ENCODE results near the gene PAM.

Gene PAM

DNA sequence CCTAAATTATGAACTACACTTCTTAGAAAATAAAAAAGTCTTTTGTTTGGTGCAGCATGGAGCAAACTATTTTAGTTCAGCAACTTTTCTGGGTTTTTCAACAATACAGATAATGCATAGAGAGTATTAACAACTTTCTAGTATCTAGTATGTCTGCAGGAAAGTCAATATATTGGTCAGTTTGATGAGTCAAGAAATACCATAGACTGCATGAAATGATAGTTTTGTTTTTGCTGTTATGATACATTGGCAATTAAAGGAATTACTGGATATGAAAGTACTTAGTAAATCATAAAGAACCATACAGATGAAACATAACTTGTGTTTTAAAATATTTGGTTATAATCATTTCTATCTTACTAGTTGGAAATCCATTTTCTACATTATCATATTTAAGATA lies 191.3 kb downstream of the PAM start:
- Histone ChIP-seq H3K4me3 (ENCODE audit: low read length) (no peak overlapping the region), H2AFZ (ENCODE audit: low read depth, low read length) (no peak overlapping the region), H3K9me3 (ENCODE audit: low read length) (no peaks in the 10 kb centered on the region), H3K4me1 (ENCODE audit: insufficient read depth, low read length) (no peaks in the 10 kb centered on the region), H3K36me3 (ENCODE audit: insufficient read depth, low read length) (peaks cover 27% of the 10 kb centered on the region), H3K27me3 (ENCODE audit: insufficient read depth, low read length) (no peaks in the 10 kb centered on the region)

- H3K36me3 ChIP-seq (ENCODE audit: insufficient read depth, low read length): peaks cover 33% of the 10 kb centered on the region
- H3K4me1 ChIP-seq (ENCODE audit: insufficient read depth, low read length): no peaks in the 10 kb centered on the region
Observed at GRCh38 chr5:102946971-102947370, 191.9 kb downstream of the PAM start.

GRCh38 chr5:102955488-102955887 lies 200.4 kb downstream of the PAM start:
- no peaks in the 10 kb centered on the region for H3K27me3 ChIP-seq (ENCODE audit: insufficient read depth, low read length)
- H3K4me1 ChIP-seq (ENCODE audit: insufficient read depth, low read length): peaks cover 15% of the 10 kb centered on the region
- no peak overlapping the region for H2AFZ ChIP-seq (ENCODE audit: low read depth, low read length)
- no peak overlapping the region for H3K4me3 ChIP-seq (ENCODE audit: low read length)
- peaks cover 22% of the 10 kb centered on the region for H3K36me3 ChIP-seq (ENCODE audit: insufficient read depth, low read length)
- no peaks in the 10 kb centered on the region for H3K9me3 ChIP-seq (ENCODE audit: low read length)

More at GRCh38 chr5:102946971-102947370, 191.9 kb downstream of the PAM start:
- no peaks in the 10 kb centered on the region for H3K9me3 ChIP-seq (ENCODE audit: low read length)
- H3K4me3 ChIP-seq (ENCODE audit: low read length): no peak overlapping the region
- no peak overlapping the region for H2AFZ ChIP-seq (ENCODE audit: low read depth, low read length)
- no peaks in the 10 kb centered on the region for H3K27me3 ChIP-seq (ENCODE audit: insufficient read depth, low read length)

DNA sequence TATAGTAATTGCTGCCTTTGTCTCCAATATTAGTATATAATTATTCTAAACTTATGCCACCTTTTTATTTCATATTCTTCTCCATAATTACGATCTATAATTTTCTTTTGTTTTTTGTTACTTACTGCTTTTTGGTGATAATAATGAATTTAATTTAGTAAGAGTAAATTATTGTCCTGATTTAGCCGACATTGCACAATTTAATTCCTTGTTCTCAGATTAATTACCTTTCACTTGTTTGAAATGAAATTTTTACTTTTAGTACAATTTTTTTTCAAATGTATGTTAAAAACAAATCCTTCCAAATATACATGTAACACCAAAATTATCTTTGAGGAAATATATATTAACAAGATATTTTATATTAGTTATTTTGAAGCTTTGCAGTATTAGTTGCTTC lies 201.5 kb downstream of the PAM start:
- Histone ChIP-seq H3K4me3 (ENCODE audit: low read length) (no peak overlapping the region), H3K36me3 (ENCODE audit: insufficient read depth, low read length) (peaks cover 16% of the 10 kb centered on the region), H3K27me3 (ENCODE audit: insufficient read depth, low read length) (no peaks in the 10 kb centered on the region), H2AFZ (ENCODE audit: low read depth, low read length) (no peak overlapping the region), H3K9me3 (ENCODE audit: low read length) (no peaks in the 10 kb centered on the region), H3K4me1 (ENCODE audit: insufficient read depth, low read length) (peaks cover 15% of the 10 kb centered on the region)

DNA sequence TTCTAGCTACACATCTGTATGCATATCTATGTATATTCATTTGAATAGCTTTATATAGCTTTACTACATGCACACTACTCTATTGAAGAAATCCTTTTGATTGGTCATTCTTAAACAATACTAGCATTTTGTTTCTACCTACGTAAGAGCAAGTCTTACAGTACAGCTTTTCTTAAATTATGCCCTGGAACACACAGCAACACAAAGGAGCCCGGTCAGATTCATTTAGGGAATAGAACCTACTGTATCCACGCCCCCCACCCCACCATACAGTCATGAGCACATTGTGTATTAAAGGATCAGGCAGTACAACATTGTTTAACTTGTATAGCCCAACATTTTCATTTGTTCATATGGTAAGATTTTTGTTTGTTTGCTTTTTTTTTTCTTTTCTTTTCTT lies 202.0 kb downstream of the PAM start:
- peaks cover 11% of the 10 kb centered on the region for H3K36me3 ChIP-seq (ENCODE audit: insufficient read depth, low read length)
- H3K9me3 ChIP-seq (ENCODE audit: low read length): no peaks in the 10 kb centered on the region
- no peaks in the 10 kb centered on the region for H3K27me3 ChIP-seq (ENCODE audit: insufficient read depth, low read length)
- H2AFZ ChIP-seq (ENCODE audit: low read depth, low read length): no peak overlapping the region
- H3K4me1 ChIP-seq (ENCODE audit: insufficient read depth, low read length): peaks cover 15% of the 10 kb centered on the region
- no peak overlapping the region for H3K4me3 ChIP-seq (ENCODE audit: low read length)

GRCh38 chr5:102958481-102959011 lies 203.4 kb downstream of the PAM start:
- Histone ChIP-seq H2AFZ (ENCODE audit: low read depth, low read length) (no peak overlapping the region), H3K4me3 (ENCODE audit: low read length) (no peak overlapping the region), H3K9me3 (ENCODE audit: low read length) (no peaks in the 10 kb centered on the region), H3K36me3 (ENCODE audit: insufficient read depth, low read length) (peaks cover 4% of the 10 kb centered on the region), H3K4me1 (ENCODE audit: insufficient read depth, low read length) (peaks cover 15% of the 10 kb centered on the region), H3K27me3 (ENCODE audit: insufficient read depth, low read length) (no peaks in the 10 kb centered on the region)

DNA sequence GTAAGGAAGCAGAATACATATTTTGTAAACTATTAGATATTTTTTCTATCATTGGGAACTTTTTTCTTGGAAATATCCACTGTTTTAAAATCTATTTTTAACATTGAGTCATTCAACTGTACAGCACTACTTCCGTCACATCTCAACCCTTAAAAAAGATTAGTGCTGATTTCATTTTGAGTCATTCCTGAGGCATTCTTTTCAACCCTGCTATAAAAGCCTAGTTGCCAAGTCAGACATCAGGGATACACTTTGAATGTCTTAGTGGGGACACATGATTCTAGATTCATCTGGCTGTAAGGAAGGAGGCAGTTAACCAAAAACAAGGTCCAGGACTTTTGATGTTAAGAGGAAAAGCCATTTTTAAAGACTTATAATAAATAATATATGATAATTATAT lies 203.9 kb downstream of the PAM start:
- peaks cover 4% of the 10 kb centered on the region for H3K36me3 ChIP-seq (ENCODE audit: insufficient read depth, low read length)
- H3K4me1 ChIP-seq (ENCODE audit: insufficient read depth, low read length): peaks cover 15% of the 10 kb centered on the region
- H2AFZ ChIP-seq (ENCODE audit: low read depth, low read length): no peak overlapping the region
- no peaks in the 10 kb centered on the region for H3K9me3 ChIP-seq (ENCODE audit: low read length)
- no peak overlapping the region for H3K4me3 ChIP-seq (ENCODE audit: low read length)
- no peaks in the 10 kb centered on the region for H3K27me3 ChIP-seq (ENCODE audit: insufficient read depth, low read length)

- Histone ChIP-seq H2AFZ (ENCODE audit: low read depth, low read length) (no peak overlapping the region), H3K9me3 (ENCODE audit: low read length) (no peaks in the 10 kb centered on the region), H3K27me3 (ENCODE audit: insufficient read depth, low read length) (no peaks in the 10 kb centered on the region), H3K4me1 (ENCODE audit: insufficient read depth, low read length) (peaks cover 15% of the 10 kb centered on the region), H3K36me3 (ENCODE audit: insufficient read depth, low read length) (peaks cover 4% of the 10 kb centered on the region), H3K4me3 (ENCODE audit: low read length) (no peak overlapping the region)
Observed at GRCh38 chr5:102961671-102962070, 206.6 kb downstream of the PAM start.

DNA sequence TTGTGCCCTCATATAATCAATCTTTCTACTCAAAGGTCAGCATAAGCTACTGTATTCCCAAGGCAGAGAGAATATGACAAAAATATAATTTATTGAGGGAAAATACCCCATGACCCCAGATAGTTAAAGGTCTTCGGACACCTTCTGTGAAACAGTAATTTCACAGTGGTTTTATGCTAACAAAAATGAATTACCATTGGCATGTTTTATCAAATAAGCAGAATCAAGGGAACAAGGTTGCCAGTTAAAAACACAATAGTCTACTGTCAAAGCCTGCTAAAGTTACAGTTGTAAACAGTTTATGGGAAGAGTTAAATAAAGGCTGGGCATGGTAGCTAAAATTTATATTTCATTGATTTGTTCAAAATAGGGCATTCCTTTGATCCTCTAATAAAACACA lies 210.5 kb downstream of the PAM start:
- Histone ChIP-seq H3K4me3 (ENCODE audit: low read length) (no peak overlapping the region), H3K27me3 (ENCODE audit: insufficient read depth, low read length) (no peaks in the 10 kb centered on the region), H2AFZ (ENCODE audit: low read depth, low read length) (no peak overlapping the region), H3K4me1 (ENCODE audit: insufficient read depth, low read length) (no peaks in the 10 kb centered on the region), H3K36me3 (ENCODE audit: insufficient read depth, low read length) (peaks cover 3% of the 10 kb centered on the region), H3K9me3 (ENCODE audit: low read length) (no peaks in the 10 kb centered on the region)

DNA sequence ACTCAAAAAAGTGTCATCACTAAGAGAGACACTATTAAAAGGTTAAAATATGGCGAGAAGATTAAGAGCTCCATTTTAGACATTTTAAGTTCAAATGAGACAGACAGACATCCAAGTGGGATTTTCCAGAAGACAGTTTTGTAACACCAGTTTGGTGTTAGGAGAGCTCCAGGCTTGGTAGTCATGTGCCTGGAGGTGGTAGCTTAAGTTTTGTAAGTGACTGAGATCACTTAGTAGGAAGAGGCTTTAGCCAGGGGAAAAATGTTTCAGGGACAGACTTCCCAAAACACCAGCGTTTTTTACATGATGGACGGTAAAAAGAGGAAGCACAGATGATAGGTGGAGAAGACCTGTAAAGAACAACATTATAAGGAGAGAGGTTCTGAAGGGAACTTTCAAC lies 214.5 kb downstream of the PAM start:
- Histone ChIP-seq H3K9me3 (ENCODE audit: low read length) (no peaks in the 10 kb centered on the region), H3K36me3 (ENCODE audit: insufficient read depth, low read length) (no peaks in the 10 kb centered on the region), H3K27me3 (ENCODE audit: insufficient read depth, low read length) (no peaks in the 10 kb centered on the region), H3K4me1 (ENCODE audit: insufficient read depth, low read length) (peaks cover 7% of the 10 kb centered on the region), H3K4me3 (ENCODE audit: low read length) (no peak overlapping the region), H2AFZ (ENCODE audit: low read depth, low read length) (no peak overlapping the region)

DNA sequence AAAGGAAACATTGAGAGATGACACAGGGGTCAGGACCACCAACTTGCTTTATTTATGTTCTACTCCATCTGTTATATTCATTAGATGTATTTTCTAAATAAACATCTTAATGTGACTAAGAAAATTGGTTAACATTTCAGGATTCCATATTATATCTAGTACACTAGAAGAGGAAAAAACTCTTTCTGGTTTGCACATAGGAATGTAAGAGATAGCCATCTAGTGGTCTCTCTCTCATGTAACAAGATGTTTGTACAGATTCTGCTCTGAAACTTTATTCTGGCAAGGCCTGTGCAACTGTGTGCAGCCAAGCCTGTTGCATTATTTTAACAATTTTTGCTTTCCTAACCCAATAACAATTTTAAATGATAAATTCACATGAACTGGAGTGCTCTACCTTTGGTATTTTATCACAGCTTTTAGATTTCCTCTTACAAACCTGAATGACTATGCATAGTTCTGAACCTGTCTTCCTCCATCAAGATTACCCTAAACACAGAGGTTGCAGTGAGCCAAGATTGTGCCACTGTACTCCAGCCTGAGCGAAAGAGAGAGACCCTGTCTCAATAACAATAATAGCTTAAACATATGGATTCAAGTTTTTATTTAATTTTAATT lies 216.7 kb downstream of the PAM start:
- Histone ChIP-seq H3K4me3 (ENCODE audit: low read length) (no peak overlapping the region), H3K36me3 (ENCODE audit: insufficient read depth, low read length) (no peaks in the 10 kb centered on the region), H2AFZ (ENCODE audit: low read depth, low read length) (no peak overlapping the region), H3K4me1 (ENCODE audit: insufficient read depth, low read length) (peaks cover 20% of the 10 kb centered on the region), H3K9me3 (ENCODE audit: low read length) (no peaks in the 10 kb centered on the region), H3K27me3 (ENCODE audit: insufficient read depth, low read length) (no peaks in the 10 kb centered on the region)

DNA sequence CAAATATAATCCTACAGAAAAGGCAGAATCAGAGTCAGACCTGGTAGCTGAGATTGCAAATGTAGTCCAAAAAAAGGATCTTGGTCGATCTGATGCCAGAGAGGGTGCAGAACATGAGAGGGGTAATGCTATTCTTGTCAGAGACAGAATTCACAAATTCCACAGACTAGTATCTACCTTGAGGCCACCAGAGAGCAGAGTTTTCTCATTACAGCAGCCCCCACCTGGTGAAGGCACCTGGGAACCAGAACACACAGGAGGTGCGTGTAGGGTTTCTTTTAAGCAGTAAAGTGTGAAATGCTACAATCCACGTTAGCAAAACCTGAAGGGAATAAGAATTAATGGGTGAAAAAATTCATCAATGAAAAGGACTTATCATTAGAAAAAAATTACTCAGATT lies 219.1 kb downstream of the PAM start:
- no peaks in the 10 kb centered on the region for H3K9me3 ChIP-seq (ENCODE audit: low read length)
- H2AFZ ChIP-seq (ENCODE audit: low read depth, low read length): no peak overlapping the region
- H3K36me3 ChIP-seq (ENCODE audit: insufficient read depth, low read length): peaks cover 2% of the 10 kb centered on the region
- H3K4me1 ChIP-seq (ENCODE audit: insufficient read depth, low read length): peaks cover 20% of the 10 kb centered on the region
- H3K4me3 ChIP-seq (ENCODE audit: low read length): no peak overlapping the region
- no peaks in the 10 kb centered on the region for H3K27me3 ChIP-seq (ENCODE audit: insufficient read depth, low read length)

DNA sequence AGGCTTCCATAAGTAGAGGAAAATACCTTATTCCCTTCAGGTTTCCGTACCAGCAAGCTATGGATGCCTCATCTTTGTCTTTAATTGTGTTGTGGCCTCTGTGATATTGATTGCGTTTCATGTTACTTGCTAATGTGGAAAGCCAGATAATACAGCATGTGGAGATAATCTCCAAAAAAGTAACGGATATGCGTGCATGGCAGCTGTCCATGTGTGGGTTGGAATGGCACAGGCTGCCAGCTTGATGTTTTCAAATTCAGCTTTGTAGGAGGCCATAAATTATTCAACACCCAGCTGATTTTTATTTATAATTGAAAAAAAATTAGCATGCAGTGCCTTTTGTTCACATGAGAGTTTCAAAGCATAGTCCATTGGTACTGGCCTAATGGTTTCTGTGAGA lies 219.9 kb downstream of the PAM start:
- no peak overlapping the region for H3K4me3 ChIP-seq (ENCODE audit: low read length)
- H3K27me3 ChIP-seq (ENCODE audit: insufficient read depth, low read length): no peaks in the 10 kb centered on the region
- H3K4me1 ChIP-seq (ENCODE audit: insufficient read depth, low read length): peaks cover 20% of the 10 kb centered on the region
- peaks cover 2% of the 10 kb centered on the region for H3K36me3 ChIP-seq (ENCODE audit: insufficient read depth, low read length)
- no peak overlapping the region for H2AFZ ChIP-seq (ENCODE audit: low read depth, low read length)
- no peaks in the 10 kb centered on the region for H3K9me3 ChIP-seq (ENCODE audit: low read length)
